Measurements from ENCODE around the gene PRKCH.

Gene PRKCH

DNA sequence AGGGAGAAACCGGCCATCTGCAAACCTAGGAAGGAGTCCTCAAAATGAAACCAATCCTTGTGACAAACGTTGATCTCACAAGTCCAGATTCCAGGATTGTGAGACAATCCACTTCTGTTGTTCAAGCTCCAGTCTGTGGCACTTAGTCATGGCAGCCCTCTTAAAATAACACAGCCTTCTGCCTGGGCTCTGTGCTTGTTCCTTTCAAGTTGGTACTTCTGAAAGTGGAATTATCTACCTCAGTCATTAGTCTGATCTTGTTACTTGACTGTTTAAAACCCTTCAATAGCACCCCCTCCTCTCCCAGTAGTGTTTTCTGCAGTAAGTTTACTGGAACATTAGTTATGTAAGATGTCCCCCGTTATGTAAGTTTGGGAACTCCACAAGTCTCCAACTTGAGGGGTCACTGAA is 263.0 kb downstream of the PRKCH start:
- Histone ChIP-seq H3K36me3 (ENCODE audit: control insufficient read depth in 2 of 2, insufficient read depth in 1 of 2, low read length in 2 of 2) (no peaks in the 10 kb centered on the region), H3K27ac (ENCODE audit: extremely low read depth, low read depth, low read length) (no peak overlapping the region), H3K4me3 (ENCODE audit: low read depth, low read length) (no peak overlapping the region), H3K4me1 (ENCODE audit: control insufficient read depth, insufficient read depth, low read length) (peaks cover 25% of the 10 kb centered on the region), H3K9me3 (ENCODE audit: control insufficient read depth, insufficient read depth, low read depth, low read length) (no peaks in the 10 kb centered on the region)
- no peak for TF ChIP-seq CTCF (tag by site-specific recombination; IDR thresholded peaks at IDR 0.05)
- TF ChIP-seq ZNF18 (tag by site-specific recombination; IDR thresholded peaks at IDR 0.05) = no peak
- TF ChIP-seq ZNF366 (tag by site-specific recombination; conservative IDR thresholded peaks at IDR 0.05) = no peak
- TF ChIP-seq ZNF518A (tag by site-specific recombination; conservative IDR thresholded peaks at IDR 0.05; ENCODE audit: low read depth) = no peak
- TF ChIP-seq ZNF140 (tag by site-specific recombination; IDR thresholded peaks at IDR 0.05) = no peak
- TF ChIP-seq ZBTB44 (tag by site-specific recombination; IDR thresholded peaks at IDR 0.05) = no peak
- no peak for TF ChIP-seq GLIS1 (tag by site-specific recombination; IDR thresholded peaks at IDR 0.05)
- TF ChIP-seq, protein P1, sequence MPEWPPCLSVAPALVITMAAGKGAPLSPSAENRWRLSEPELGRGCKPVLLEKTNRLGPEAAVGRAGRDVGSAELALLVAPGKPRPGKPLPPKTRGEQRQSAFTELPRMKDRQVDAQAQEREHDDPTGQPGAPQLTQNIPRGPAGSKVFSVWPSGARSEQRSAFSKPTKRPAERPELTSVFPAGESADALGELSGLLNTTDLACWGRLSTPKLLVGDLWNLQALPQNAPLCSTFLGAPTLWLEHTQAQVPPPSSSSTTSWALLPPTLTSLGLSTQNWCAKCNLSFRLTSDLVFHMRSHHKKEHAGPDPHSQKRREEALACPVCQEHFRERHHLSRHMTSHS (tag by site-specific recombination; IDR thresholded peaks at IDR 0.05) = no peak
- no peak for TF ChIP-seq ZNF658 (tag by site-specific recombination; IDR thresholded peaks at IDR 0.05)
- TF ChIP-seq ZNF626 (tag by site-specific recombination; IDR thresholded peaks at IDR 0.05) = no peak
- TF ChIP-seq ZNF571 (tag by site-specific recombination; IDR thresholded peaks at IDR 0.05) = no peak
- TF ChIP-seq ZSCAN18 (tag by site-specific recombination; IDR thresholded peaks at IDR 0.05) = no peak
- no peak for TF ChIP-seq ZNF707 (tag by site-specific recombination; IDR thresholded peaks at IDR 0.05)
- no peak for TF ChIP-seq ZNF214 (tag by site-specific recombination; IDR thresholded peaks at IDR 0.05; ENCODE audit: borderline replicate concordance)
- ChIA-PET POLR2A (no interaction called here), CTCF (no interaction called here)
